Mesendoderm (in vitro differentiated cells): ENCODE data around the gene ANKRD40CL.
"Not testable (repeated sequence)": the region's sequence is repeated elsewhere in the genome, so short reads cannot be mapped to it uniquely, and the experiment has no call there.

Experiments used
- DNase-seq: peaks from one replicate; pipeline ENCODE4 v3.0.0; 2013
- H2AK5ac ChIP-seq: 2 replicates; pipeline ENCODE4 v1.6.1; 2013; ENCODE audit warnings: low read length, inconsistent platforms
- H2BK120ac ChIP-seq: 2 replicates; pipeline ENCODE4 v1.6.1; 2013; ENCODE audit warnings: low read depth, mild to moderate bottlenecking, low read length, moderate library complexity, mixed read lengths
- H2BK15ac ChIP-seq: replicated peaks from 2 replicates; pipeline ENCODE4 v1.6.1; 2013; ENCODE audit warnings: low read depth, mild to moderate bottlenecking, moderate library complexity
- H2BK5ac ChIP-seq: 2 replicates; pipeline ENCODE4 v1.6.1; 2013; ENCODE audit warnings: low read length, inconsistent platforms
- H3K18ac ChIP-seq: 2 replicates; pipeline ENCODE4 v1.6.1; 2013; ENCODE audit warnings: mild to moderate bottlenecking, low read length, mixed read lengths
- H3K23ac ChIP-seq: one replicate; pipeline ENCODE4 v1.6.1; 2013; ENCODE audit warnings: low read length
- H3K27ac ChIP-seq: 2 replicates; pipeline ENCODE4 v1.5.1; 2013; ENCODE audit warnings: low read depth, mild to moderate bottlenecking, inconsistent platforms, low read length, moderate library complexity
- H3K27me3 ChIP-seq: 2 replicates; pipeline ENCODE4 v1.6.1; 2013; ENCODE audit warnings: low read length, control low read depth, mild to moderate bottlenecking, inconsistent platforms; ENCODE audit not compliant: insufficient read depth, poor library complexity
- H3K36me3 ChIP-seq: 2 replicates; pipeline ENCODE4 v1.6.1; 2013; ENCODE audit warnings: low read length, inconsistent platforms; ENCODE audit not compliant: control insufficient read depth, insufficient read depth
- H3K4ac ChIP-seq: one replicate; pipeline ENCODE4 v1.6.1; 2013; ENCODE audit warnings: low read depth, mild to moderate bottlenecking, low read length, moderate library complexity
- H3K4me1 ChIP-seq: 2 replicates; pipeline ENCODE4 v1.6.1; 2013; ENCODE audit warnings: low read depth, low read length, inconsistent platforms; ENCODE audit not compliant: control insufficient read depth
- H3K4me2 ChIP-seq: 2 replicates; pipeline ENCODE4 v1.6.1; 2013; ENCODE audit warnings: low read length
- H3K4me3 ChIP-seq: 2 replicates; pipeline ENCODE4 v1.5.1; 2013; ENCODE audit warnings: mild to moderate bottlenecking, low read length
- H3K56ac ChIP-seq: one replicate; pipeline ENCODE4 v1.6.1; 2013; ENCODE audit warnings: low read length
- H3K79me1 ChIP-seq: 2 replicates; pipeline ENCODE4 v1.6.1; 2013; ENCODE audit warnings: low read length, inconsistent platforms
- H3K79me2 ChIP-seq: 2 replicates; pipeline ENCODE4 v1.6.1; 2013; ENCODE audit warnings: mild to moderate bottlenecking, low read length; ENCODE audit not compliant: control insufficient read depth, insufficient read depth
- H3K9ac ChIP-seq: 2 replicates; pipeline ENCODE4 v1.6.1; 2013; ENCODE audit warnings: low read length, inconsistent platforms
- H4K5ac ChIP-seq: one replicate; pipeline ENCODE4 v1.6.1; 2013; ENCODE audit warnings: low read length
- H4K8ac ChIP-seq: one replicate; pipeline ENCODE4 v1.6.1; 2013; ENCODE audit warnings: low read depth, mild to moderate bottlenecking, control low read depth, low read length, moderate library complexity
- WGBS: extraction: QIAGEN DNeasy Blood & Tissue Kit; methylation state at CpG from one replicate; pipeline ENCODE4 v1.1.7; 2013; ENCODE audit warnings: low lambda C conversion rate, missing lambda C conversion rate; ENCODE audit not compliant: insufficient coverage; ENCODE audit errors: extremely low coverage; 5-methylcytosine and 5-hydroxymethylcytosine counted together

The ANKRD40CL gene

GRCh38 chr17:50731575-50732460, 35.5 kb downstream of the ANKRD40CL start:
- Histone ChIP-seq H3K4ac (no peak overlapping the region), H3K23ac (no peak overlapping the region), H3K27me3 (no peaks in the 10 kb centered on the region)

GRCh38 chr17:50728881-50729765, 38.2 kb downstream of the ANKRD40CL start:
- Histone ChIP-seq H3K4me2 (no peak overlapping the region), H4K5ac (no peak overlapping the region), H2BK5ac (no peak overlapping the region), H3K9ac (no peak overlapping the region), H3K4me3 (no peak overlapping the region), H4K8ac (no peak overlapping the region), H3K79me2 (peaks cover 84% of the 10 kb centered on the region), H3K4ac (no peak overlapping the region), H3K23ac (no peak overlapping the region), H2BK15ac (no peak overlapping the region), H3K18ac (no peak overlapping the region), H3K27me3 (no peaks in the 10 kb centered on the region), H2BK120ac (no peak overlapping the region), H3K36me3 (no peaks in the 10 kb centered on the region), H3K56ac (no peak overlapping the region), H3K4me1 (no peaks in the 10 kb centered on the region), H3K27ac (no peak overlapping the region), H3K79me1 (no peaks in the 10 kb centered on the region), H2AK5ac (no peak overlapping the region)
- DNase-seq: no peak
- no CpG with 5 or more reads among the region's 5 CpGs for WGBS

More at GRCh38 chr17:50731575-50732460, 35.5 kb downstream of the ANKRD40CL start:
- H3K18ac ChIP-seq: no peak overlapping the region
- WGBS: no CpG with 5 or more reads among the region's 7 CpGs
- H3K27ac ChIP-seq: no peak overlapping the region
- H2BK5ac ChIP-seq: no peak overlapping the region
- no peak overlapping the region for H3K4me2 ChIP-seq
- H3K56ac ChIP-seq: no peak overlapping the region
- H2BK15ac ChIP-seq: no peak overlapping the region
- H2BK120ac ChIP-seq: no peak overlapping the region
- no peaks in the 10 kb centered on the region for H3K36me3 ChIP-seq
- no peak overlapping the region for H2AK5ac ChIP-seq
- no peak for DNase-seq
- H4K5ac ChIP-seq: no peak overlapping the region
- no peak overlapping the region for H3K9ac ChIP-seq
- no peaks in the 10 kb centered on the region for H3K4me1 ChIP-seq
- peaks cover 80% of the 10 kb centered on the region for H3K79me2 ChIP-seq
- H3K4me3 ChIP-seq: no peak overlapping the region
- no peaks in the 10 kb centered on the region for H3K79me1 ChIP-seq
- no peak overlapping the region for H4K8ac ChIP-seq

- WGBS: 96% methylated on average over 2 of the region's 2 CpGs
- H2BK5ac ChIP-seq: no peak overlapping the region
- no peak overlapping the region for H3K18ac ChIP-seq
- H3K56ac ChIP-seq: no peak overlapping the region
- no peak for DNase-seq
- H3K4me3 ChIP-seq: no peak overlapping the region
- no peak overlapping the region for H2BK15ac ChIP-seq
- H3K9ac ChIP-seq: no peak overlapping the region
- no peak overlapping the region for H3K23ac ChIP-seq
- H3K79me1 ChIP-seq: no peaks in the 10 kb centered on the region
- peaks cover 88% of the 10 kb centered on the region for H3K79me2 ChIP-seq
- no peak overlapping the region for H3K27ac ChIP-seq
- no peak overlapping the region for H2AK5ac ChIP-seq
- no peak overlapping the region for H2BK120ac ChIP-seq
- no peak overlapping the region for H4K5ac ChIP-seq
- H3K4me1 ChIP-seq: no peaks in the 10 kb centered on the region
- no peak overlapping the region for H4K8ac ChIP-seq
- H3K4ac ChIP-seq: no peak overlapping the region
- H3K4me2 ChIP-seq: no peak overlapping the region
- H3K27me3 ChIP-seq: no peaks in the 10 kb centered on the region
- no peaks in the 10 kb centered on the region for H3K36me3 ChIP-seq
Measured at GRCh38 chr17:50728112-50728429, 39.2 kb downstream of the ANKRD40CL start.

- Histone ChIP-seq H3K79me2 (peaks cover 89% of the 10 kb centered on the region), H4K8ac (no peak overlapping the region), H3K4me3 (no peak overlapping the region), H2AK5ac (no peak overlapping the region), H3K23ac (no peak overlapping the region), H3K79me1 (no peaks in the 10 kb centered on the region), H3K27me3 (no peaks in the 10 kb centered on the region), H2BK120ac (no peak overlapping the region), H4K5ac (no peak overlapping the region), H2BK15ac (no peak overlapping the region), H3K4ac (no peak overlapping the region), H3K18ac (no peak overlapping the region), H2BK5ac (no peak overlapping the region), H3K4me2 (no peak overlapping the region), H3K56ac (no peak overlapping the region), H3K36me3 (no peaks in the 10 kb centered on the region), H3K4me1 (peaks cover 6% of the 10 kb centered on the region), H3K9ac (no peak overlapping the region), H3K27ac (no peak overlapping the region)
- DNase-seq: no peak
- WGBS: 100% methylated on average over 1 of the region's 12 CpGs
Measured at GRCh38 chr17:50725769-50726655, 41.3 kb downstream of the ANKRD40CL start.

- H3K4me1 ChIP-seq, H3K79me1 ChIP-seq, H3K27ac ChIP-seq, H3K4me2 ChIP-seq, H2AK5ac ChIP-seq, H3K27me3 ChIP-seq, H4K8ac ChIP-seq, DNase-seq, H2BK5ac ChIP-seq, H3K4ac ChIP-seq, H3K4me3 ChIP-seq, H3K56ac ChIP-seq, H2BK15ac ChIP-seq, H2BK120ac ChIP-seq, H3K18ac ChIP-seq, H4K5ac ChIP-seq, H3K36me3 ChIP-seq, H3K23ac ChIP-seq, H3K9ac ChIP-seq: not testable (repeated sequence)
- peaks cover 91% of the 10 kb centered on the region for H3K79me2 ChIP-seq
- no CpG with 5 or more reads among the region's 6 CpGs for WGBS
Measured at GRCh38 chr17:50724622-50725021, 42.7 kb downstream of the ANKRD40CL start.
